ENCODE results near the gene RIOK1. TPM values are rescaled to one million over a fixed set of nuclear protein-coding genes. Genes with fewer than 3 reads are reported as not detected.

Gene RIOK1
- total RNA-seq, 4 donors from 2014 or later: 9.0 to 24.8 (median 13.9) TPM

DNA sequence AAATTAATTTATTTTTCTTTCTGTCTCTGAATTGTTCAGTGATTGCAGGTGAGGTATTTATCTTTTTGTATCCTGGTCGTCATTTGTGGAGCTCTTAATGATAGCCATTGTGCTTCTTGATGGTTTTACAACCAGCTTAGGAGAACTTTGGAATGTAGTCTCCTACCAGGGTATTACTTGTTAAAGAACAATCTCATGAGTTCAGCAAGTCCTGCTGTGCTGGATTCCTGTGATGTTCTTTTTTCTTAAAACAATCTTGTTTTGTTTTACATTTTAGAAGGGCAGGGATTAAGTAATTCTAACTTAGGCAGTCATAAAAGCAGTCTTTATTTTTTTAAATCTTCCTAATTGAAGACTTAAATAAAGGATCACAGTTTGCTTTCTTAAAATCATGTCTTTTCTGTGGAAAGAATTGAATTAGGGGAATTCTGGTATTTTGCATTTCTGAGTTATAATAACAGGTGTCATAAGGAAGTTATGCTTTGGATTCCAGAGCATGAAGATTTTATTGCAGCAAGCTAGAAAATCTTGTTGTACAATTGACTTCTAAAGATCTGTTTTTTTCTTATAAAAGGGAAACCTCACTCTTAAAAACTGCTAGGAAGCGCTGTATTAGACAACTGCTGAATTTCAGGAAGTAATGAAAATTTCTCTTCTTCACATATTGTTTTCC is 23.7 kb downstream of the RIOK1 start:
- TF ChIP-seq, protein P1, sequence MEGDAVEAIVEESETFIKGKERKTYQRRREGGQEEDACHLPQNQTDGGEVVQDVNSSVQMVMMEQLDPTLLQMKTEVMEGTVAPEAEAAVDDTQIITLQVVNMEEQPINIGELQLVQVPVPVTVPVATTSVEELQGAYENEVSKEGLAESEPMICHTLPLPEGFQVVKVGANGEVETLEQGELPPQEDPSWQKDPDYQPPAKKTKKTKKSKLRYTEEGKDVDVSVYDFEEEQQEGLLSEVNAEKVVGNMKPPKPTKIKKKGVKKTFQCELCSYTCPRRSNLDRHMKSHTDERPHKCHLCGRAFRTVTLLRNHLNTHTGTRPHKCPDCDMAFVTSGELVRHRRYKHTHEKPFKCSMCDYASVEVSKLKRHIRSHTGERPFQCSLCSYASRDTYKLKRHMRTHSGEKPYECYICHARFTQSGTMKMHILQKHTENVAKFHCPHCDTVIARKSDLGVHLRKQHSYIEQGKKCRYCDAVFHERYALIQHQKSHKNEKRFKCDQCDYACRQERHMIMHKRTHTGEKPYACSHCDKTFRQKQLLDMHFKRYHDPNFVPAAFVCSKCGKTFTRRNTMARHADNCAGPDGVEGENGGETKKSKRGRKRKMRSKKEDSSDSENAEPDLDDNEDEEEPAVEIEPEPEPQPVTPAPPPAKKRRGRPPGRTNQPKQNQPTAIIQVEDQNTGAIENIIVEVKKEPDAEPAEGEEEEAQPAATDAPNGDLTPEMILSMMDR (IDR thresholded peaks at IDR 0.05; ENCODE audit: low read depth): no peak

DNA sequence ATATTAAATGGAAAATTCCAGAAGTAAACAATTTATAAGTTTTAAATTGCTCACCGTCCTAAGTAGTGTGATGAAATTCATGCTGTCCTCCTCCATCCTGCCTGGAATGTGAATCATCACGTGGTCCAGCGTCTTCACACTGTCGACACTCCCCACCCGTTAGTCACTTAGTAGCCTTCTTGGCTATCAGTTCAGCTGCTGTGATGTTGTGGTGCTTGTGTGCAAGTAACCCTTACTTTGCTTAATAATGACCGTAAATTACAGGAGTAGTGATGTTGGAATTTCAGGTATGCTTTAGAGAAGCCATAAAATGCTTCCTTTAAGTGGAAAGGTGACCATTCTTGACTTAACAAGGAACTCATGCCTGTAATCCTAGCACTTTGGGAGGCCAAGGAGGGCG is 25.2 kb downstream of the RIOK1 start:
- TF ChIP-seq, protein P1 (IDR thresholded peaks at IDR 0.05; ENCODE audit: low read depth): no peak

DNA sequence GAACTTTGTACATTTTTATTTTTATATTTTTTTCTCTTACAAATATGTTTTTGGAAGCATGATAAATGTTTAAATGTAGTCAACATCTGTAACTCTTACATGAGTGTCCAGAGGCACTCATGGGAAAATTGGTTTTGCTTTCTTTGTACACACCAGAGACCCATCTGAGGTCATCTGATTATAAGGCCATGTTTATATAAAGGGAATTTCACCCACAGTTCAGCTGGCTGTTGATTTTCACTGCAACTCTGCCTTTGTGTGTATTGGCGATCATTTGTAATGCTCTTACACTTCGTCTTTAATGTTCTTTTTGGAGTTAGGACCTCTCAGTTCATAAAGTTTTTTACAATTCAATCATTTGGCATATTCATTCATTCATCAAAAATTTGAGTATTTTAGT is 28.1 kb downstream of the RIOK1 start:
- TF ChIP-seq, protein P1 (IDR thresholded peaks at IDR 0.05; ENCODE audit: low read depth): no peak

DNA sequence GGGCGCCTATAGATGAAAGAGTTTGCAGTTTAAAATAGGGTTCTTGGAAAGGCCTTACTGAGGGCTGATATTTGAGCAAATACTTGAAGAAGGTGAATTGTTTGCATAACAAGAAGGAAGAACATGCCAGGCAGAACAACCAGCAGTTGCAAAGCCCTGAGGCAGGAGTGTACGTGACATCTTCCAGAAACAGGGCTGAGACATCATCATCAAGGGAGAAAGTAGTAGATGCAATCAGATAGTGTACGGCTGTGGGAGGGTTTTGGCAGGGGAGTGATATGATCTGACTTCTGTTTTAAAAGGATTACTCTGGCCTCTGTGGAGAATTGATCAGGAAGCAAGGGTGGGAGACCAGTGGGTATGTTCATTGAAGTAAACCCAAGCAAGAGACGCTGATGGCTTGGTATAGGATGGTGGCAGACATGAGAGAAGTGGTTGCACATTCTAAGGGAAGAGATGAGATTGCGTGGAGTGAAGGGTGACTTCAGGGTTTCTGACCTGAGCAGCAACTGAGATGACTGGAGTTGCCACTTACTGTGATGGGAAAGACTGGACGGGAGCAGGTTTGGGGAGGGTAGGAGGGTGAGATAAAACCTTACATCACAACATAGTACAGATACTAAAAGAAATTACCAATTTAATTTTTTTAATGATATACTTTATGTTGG is 28.8 kb downstream of the RIOK1 start:
- TF ChIP-seq, protein P1 (IDR thresholded peaks at IDR 0.05; ENCODE audit: low read depth): no peak

DNA sequence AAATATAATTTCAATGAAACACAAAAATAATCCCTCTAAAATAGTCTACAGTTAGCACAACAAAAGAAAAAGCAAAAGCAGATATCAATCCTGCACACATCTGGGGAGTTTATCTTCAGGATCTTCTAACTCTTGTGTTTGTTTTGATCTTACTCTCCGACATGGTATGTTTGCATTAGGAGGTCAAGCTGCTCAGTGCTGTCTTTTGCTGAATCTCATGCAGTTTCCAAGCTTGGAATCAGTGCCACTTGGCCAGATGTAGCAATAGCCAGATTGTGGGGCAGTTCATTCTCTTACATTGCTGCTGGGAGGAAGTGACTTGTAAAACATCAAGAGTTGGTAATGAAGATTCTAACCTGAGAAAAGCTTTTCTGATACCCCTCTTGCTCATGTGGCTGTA is 29.5 kb downstream of the RIOK1 start:
- TF ChIP-seq, protein P1 (IDR thresholded peaks at IDR 0.05; ENCODE audit: low read depth): no peak

DNA sequence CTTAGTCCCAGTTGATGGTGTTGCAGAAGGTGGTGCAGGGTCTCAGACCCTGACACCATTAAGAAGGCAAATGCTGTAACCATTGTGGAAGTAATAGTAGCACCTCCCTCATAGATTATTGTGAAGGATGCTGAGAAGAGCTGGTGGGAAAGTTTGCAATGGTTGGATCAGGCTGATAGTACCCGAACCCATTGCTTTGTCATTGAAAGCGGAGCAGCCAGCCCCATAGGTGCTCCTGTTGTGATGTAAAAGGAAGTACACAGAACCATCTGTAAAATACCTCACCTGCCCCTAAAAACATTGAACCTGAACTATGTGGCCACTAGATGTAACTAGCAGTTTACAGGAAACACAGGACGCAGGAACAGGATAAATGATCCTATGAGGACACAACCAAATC is 31.5 kb downstream of the RIOK1 start:
- TF ChIP-seq, protein P1 (IDR thresholded peaks at IDR 0.05; ENCODE audit: low read depth): no peak

DNA sequence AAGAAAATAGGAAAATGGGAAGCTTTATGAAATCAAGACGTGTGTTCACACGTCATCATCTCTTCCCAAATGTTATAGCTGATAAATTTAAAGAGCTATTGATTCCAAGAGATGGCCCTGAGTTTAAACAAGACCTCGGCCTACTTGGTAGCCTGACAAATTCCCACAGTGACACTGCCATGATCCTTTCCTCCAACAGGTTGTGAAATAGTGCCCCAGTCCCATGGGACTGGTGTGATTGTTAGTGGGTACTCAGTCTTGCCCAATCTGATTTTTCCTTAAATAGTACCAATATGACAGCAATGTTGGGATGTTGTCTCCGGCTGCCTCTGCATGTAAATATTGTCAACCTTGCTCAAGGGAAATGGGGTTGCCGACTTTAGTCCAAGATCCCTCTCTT is 34.5 kb downstream of the RIOK1 start:
- TF ChIP-seq, protein P1 (IDR thresholded peaks at IDR 0.05; ENCODE audit: low read depth): no peak

All from subcutaneous adipose tissue (tissue), 4 donors.